ENCODE results near the gene CFAP61. TPM values are rescaled to one million over a fixed set of nuclear protein-coding genes. Genes with fewer than 3 reads are reported as not detected.
A peak's percentile ranks its signal among the peaks of the same experiment; 100 is the strongest.

CFAP61 gene
- total RNA-seq, 4 donors from 2014 or later = 0.38 TPM; not detected in 3

DNA sequence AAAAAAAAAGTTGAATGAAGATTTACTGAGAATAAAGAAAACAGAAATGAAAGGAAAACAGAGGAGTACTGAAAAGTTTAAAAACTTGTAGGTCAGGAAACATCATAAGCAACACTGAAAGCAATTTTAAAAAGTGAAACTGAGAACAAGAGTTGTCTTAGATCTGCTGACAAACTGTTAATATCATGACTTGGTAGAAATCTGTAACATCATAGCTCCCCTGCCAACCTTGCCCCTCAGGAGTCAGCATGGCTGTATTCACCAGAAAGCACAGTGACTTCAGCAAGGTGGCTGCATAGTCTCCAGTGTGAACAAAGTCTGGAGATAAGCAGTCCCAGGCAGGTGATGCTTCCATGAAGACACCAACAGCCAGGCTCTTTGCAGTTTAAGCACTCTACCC is 29.8 kb upstream of the CFAP61 start:
- intact Hi-C loops (cut with DNase I) = no loop called here
- Histone ChIP-seq H3K27me3 (no peaks in the 10 kb centered on the region), H3K4me3 (no peak overlapping the region), H3K4me1 (peaks cover 17 to 69% (median 34%) of the 10 kb centered on the region in 3 donors), H3K36me3 (peaks cover 0 to 69% (median 6%) of the 10 kb centered on the region in 3 donors), H3K9me3 (no peaks in the 10 kb centered on the region), H3K27ac (peak overlapping the region in 2 of 4 donors; percentile 13 to 24)
- no peak for DNase-seq
- TF ChIP-seq, protein P1, sequence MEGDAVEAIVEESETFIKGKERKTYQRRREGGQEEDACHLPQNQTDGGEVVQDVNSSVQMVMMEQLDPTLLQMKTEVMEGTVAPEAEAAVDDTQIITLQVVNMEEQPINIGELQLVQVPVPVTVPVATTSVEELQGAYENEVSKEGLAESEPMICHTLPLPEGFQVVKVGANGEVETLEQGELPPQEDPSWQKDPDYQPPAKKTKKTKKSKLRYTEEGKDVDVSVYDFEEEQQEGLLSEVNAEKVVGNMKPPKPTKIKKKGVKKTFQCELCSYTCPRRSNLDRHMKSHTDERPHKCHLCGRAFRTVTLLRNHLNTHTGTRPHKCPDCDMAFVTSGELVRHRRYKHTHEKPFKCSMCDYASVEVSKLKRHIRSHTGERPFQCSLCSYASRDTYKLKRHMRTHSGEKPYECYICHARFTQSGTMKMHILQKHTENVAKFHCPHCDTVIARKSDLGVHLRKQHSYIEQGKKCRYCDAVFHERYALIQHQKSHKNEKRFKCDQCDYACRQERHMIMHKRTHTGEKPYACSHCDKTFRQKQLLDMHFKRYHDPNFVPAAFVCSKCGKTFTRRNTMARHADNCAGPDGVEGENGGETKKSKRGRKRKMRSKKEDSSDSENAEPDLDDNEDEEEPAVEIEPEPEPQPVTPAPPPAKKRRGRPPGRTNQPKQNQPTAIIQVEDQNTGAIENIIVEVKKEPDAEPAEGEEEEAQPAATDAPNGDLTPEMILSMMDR (IDR thresholded peaks at IDR 0.05) = no peak
- TF ChIP-seq POLR2A (IDR thresholded peaks at IDR 0.05) = no peak

DNA sequence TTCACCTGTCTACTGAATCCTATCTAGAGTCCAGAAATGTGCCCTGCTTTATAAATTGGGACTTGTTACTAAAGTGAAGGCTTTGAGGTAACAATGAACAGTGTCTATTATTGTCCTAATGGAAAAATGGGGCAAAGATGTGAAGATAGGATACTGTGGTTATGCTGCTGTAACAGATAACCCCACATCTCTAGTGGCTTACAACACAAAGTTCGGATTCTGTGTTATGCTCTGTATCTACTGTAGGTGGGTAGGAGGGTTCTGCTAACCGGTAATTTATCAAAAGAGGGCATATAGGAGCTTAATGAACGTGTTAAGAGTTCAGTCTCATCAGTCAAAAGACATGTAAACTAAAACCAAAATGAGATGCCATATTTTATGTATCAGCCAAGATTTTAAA is 28.9 kb upstream of the CFAP61 start:
- intact Hi-C loops (cut with DNase I) = no loop called here
- H3K36me3 ChIP-seq = peaks cover 0 to 78% (median 7%) of the 10 kb centered on the region in 3 donors
- no peaks in the 10 kb centered on the region for H3K27me3 ChIP-seq
- DNase-seq = no peak
- H3K9me3 ChIP-seq = no peaks in the 10 kb centered on the region
- 84 to 91% methylated on average over 3 of the region's 3 CpGs for WGBS, 2 donors
- peaks cover 12 to 61% (median 28%) of the 10 kb centered on the region in 3 donors for H3K4me1 ChIP-seq
- TF ChIP-seq POLR2A (IDR thresholded peaks at IDR 0.05) = no peak
- TF ChIP-seq, protein P1 (IDR thresholded peaks at IDR 0.05) = no peak
- H3K4me3 ChIP-seq = no peak overlapping the region
- H3K27ac ChIP-seq = no peak overlapping the region

DNA sequence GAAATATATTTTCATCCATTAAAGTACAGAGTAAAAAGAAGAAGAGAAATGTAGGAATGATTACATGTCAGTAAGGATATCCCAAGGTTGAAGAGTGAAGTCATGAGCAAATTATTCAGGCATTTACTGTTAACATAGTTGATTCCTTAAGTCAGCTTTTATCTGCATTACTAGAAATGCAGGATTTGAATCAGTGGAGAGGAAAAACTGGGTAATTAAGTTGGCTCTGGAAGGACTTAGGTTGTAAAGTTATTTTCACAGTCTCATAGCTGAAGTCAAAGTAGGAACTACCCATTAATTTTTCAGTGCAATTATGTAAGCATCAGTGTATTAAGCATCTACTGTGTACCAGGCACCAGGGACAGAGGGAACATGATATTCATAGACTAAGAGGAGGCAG is 27.4 kb upstream of the CFAP61 start:
- intact Hi-C loops (cut with DNase I) = no loop called here
- TF ChIP-seq POLR2A (IDR thresholded peaks at IDR 0.05) = no peak
- TF ChIP-seq, protein P1 (IDR thresholded peaks at IDR 0.05) = no peak
- Histone ChIP-seq H3K4me1 (peaks cover 0 to 45% (median 13%) of the 10 kb centered on the region in 3 donors), H3K4me3 (no peak overlapping the region), H3K27ac (no peak overlapping the region), H3K9me3 (no peaks in the 10 kb centered on the region), H3K36me3 (peaks cover 0 to 94% (median 12%) of the 10 kb centered on the region in 3 donors), H3K27me3 (no peaks in the 10 kb centered on the region)
- no peak for DNase-seq

DNA sequence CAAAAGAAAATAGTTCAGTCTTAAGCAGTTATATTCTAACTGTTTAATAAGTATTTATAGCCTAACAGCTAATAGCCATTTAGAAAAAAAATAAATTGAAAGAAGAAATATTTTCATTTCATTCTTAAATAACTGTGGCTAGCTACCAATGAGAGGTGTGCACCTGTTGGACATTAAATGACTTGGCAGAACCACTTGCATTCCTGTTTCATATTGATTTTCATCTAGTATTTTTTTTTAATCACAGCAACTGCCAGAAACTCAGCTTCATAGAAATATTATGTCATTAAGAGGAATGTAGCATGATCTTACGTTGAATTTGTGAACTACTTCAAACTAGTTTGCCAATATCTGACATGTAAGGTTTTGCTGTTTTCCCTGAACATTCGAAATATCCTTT is 25.0 kb upstream of the CFAP61 start:
- no peak for TF ChIP-seq POLR2A (IDR thresholded peaks at IDR 0.05)
- TF ChIP-seq, protein P1 (IDR thresholded peaks at IDR 0.05) = no peak
- no peak for DNase-seq
- Histone ChIP-seq H3K36me3 (peaks cover 0 to 100% (median 12%) of the 10 kb centered on the region in 3 donors), H3K9me3 (no peaks in the 10 kb centered on the region), H3K4me1 (peaks cover 0 to 22% (median 0%) of the 10 kb centered on the region in 3 donors), H3K4me3 (no peak overlapping the region), H3K27ac (no peak overlapping the region), H3K27me3 (no peaks in the 10 kb centered on the region)
- 75 to 84% methylated on average over 2 of the region's 2 CpGs for WGBS, 2 donors
- intact Hi-C loops (cut with DNase I) = no loop called here

DNA sequence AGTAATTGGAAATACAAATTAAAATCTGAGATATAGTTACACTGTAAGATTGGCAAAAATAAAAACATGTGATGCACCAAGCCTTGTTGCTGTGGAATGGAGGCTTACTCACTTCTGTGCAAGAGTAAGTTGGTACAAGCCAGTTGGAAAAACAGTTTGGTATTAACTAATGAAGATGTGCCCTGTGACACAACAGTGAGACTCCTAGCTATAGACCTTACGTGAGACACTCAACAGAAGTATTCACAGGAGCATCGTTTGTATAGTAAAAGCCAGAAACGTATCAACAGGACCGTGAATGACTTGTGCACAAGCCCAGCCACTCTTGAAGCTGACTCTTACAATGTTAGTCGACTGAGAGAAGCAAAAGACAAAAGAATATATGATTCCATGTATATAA is 20.5 kb upstream of the CFAP61 start:
- Histone ChIP-seq H3K4me3 (no peak overlapping the region), H3K4me1 (no peaks in the 10 kb centered on the region), H3K36me3 (peaks cover 3 to 100% (median 20%) of the 10 kb centered on the region in 3 donors), H3K27ac (no peak overlapping the region), H3K27me3 (no peaks in the 10 kb centered on the region), H3K9me3 (no peaks in the 10 kb centered on the region)
- WGBS, 2 donors = 75 to 81% methylated on average over 5 of the region's 5 CpGs
- no peak for DNase-seq
- intact Hi-C loops (cut with DNase I) = no loop called here
- TF ChIP-seq, protein P1 (IDR thresholded peaks at IDR 0.05) = no peak
- no peak for TF ChIP-seq POLR2A (IDR thresholded peaks at IDR 0.05)
